ENCODE results near the gene KCNH2. TPM values are rescaled to one million over a fixed set of nuclear protein-coding genes. Genes with fewer than 3 reads are reported as not detected.

KCNH2 gene
- total RNA-seq, 1 experiment from 2014 or later = 1.8 TPM

DNA sequence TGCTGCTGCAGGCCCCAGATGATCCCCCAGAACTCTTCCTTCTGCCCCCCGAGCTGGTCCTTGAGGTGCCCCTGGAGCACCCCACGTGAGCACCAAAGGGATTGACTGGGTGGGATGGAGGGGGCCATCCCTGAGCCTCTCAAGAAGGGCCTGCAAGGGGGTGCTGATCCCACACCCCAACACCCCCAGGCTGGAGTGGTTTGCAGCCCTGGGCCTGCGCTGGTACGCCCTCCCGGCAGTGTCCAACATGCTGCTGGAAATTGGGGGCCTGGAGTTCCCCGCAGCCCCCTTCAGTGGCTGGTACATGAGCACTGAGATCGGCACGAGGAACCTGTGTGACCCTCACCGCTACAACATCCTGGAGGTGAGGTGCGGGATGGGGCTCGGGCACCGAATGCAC, 20.9 kb upstream of the KCNH2 start:
- BruUV-seq (replicated peaks) = no TSS peak
- Histone ChIP-seq H3K9me3 (ENCODE audit: control insufficient read depth, insufficient read depth, low read depth, low read length) (no peaks in the 10 kb centered on the region), H3K4me1 (ENCODE audit: control insufficient read depth, insufficient read depth, low read length) (no peaks in the 10 kb centered on the region; the same call in 1 of the 2 replicates), H3K27me3 (ENCODE audit: control insufficient read depth, insufficient read depth, low read length) (no peaks in the 10 kb centered on the region), H3K36me3 (ENCODE audit: control insufficient read depth, insufficient read depth, low read length) (no peaks in the 10 kb centered on the region), H3K4me3 (ENCODE audit: low read depth in 2 of 2, low read length in 2 of 2) (no peak overlapping the region), H3K27ac (ENCODE audit: low read length) (no peak overlapping the region)
- in situ Hi-C loops (cut with HindIII; ENCODE audit: low pct_unique_long_range_greater_than_20kb, low sequenced_read_pairs) = no loop called here
- TF ChIP-seq TCF7L2 (IDR thresholded peaks at IDR 0.05; ENCODE audit: low read depth, low read length) (no peak), SIN3A (IDR thresholded peaks at IDR 0.05; ENCODE audit: borderline replicate concordance, insufficient read depth, low read depth, low read length) (no peak), POLR2AphosphoS5 (IDR thresholded peaks at IDR 0.05; ENCODE audit: low read depth, low read length) (no peak), REST (IDR thresholded peaks at IDR 0.05; ENCODE audit: insufficient read depth in 1 of 2, low read depth in 2 of 2, low read length in 1 of 2) (no peak)
- TF ChIP-seq, protein P1, sequence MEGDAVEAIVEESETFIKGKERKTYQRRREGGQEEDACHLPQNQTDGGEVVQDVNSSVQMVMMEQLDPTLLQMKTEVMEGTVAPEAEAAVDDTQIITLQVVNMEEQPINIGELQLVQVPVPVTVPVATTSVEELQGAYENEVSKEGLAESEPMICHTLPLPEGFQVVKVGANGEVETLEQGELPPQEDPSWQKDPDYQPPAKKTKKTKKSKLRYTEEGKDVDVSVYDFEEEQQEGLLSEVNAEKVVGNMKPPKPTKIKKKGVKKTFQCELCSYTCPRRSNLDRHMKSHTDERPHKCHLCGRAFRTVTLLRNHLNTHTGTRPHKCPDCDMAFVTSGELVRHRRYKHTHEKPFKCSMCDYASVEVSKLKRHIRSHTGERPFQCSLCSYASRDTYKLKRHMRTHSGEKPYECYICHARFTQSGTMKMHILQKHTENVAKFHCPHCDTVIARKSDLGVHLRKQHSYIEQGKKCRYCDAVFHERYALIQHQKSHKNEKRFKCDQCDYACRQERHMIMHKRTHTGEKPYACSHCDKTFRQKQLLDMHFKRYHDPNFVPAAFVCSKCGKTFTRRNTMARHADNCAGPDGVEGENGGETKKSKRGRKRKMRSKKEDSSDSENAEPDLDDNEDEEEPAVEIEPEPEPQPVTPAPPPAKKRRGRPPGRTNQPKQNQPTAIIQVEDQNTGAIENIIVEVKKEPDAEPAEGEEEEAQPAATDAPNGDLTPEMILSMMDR (IDR thresholded peaks at IDR 0.05) = no peak
- ATAC-seq (no peak), DNase-seq (ENCODE audit: low read depth, low spot score) (no peak)
- ChIA-PET CTCF (interaction anchor here (0.7 to 1.1 kb wide), 2 partner anchors 15 to 20 kb away, joined by 4 to 11 read pairs; no protein-coding TSS in a partner anchor), POLR2A (no interaction called here)
- intact Hi-C loops (cut with micrococcal nuclease; ENCODE audit: unreplicated experiment) = no loop called here

DNA sequence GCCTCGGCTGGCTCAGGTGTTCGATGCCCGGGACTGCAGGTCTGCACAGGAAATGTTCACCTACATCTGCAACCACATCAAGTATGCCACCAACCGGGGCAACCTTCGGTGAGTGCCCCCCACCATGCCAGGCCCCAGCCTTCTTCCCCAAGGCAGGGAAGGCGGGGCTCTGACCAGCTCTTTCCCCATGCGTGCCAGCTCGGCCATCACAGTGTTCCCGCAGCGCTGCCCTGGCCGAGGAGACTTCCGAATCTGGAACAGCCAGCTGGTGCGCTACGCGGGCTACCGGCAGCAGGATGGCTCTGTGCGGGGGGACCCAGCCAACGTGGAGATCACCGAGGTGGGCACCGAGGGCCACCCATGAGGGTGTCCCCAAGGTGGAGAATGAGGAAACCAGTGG, 20.2 kb upstream of the KCNH2 start:
- no peak overlapping the region for H3K4me3 ChIP-seq (ENCODE audit: low read depth in 2 of 2, low read length in 2 of 2)
- intact Hi-C loops (cut with micrococcal nuclease; ENCODE audit: unreplicated experiment) (no loop called here), in situ Hi-C loops (cut with HindIII; ENCODE audit: low pct_unique_long_range_greater_than_20kb, low sequenced_read_pairs) (no loop called here)
- ATAC-seq = no peak
- ChIA-PET CTCF (interaction anchor here (1.1 kb wide), 1 partner anchor 20 kb away, joined by 4 read pairs; no protein-coding TSS in a partner anchor), POLR2A (no interaction called here)
- no peak for TF ChIP-seq POLR2AphosphoS5 (IDR thresholded peaks at IDR 0.05; ENCODE audit: low read depth, low read length)
- TF ChIP-seq TCF7L2 (IDR thresholded peaks at IDR 0.05; ENCODE audit: low read depth, low read length) = no peak
- TF ChIP-seq, protein P1 (IDR thresholded peaks at IDR 0.05) = no peak
- TF ChIP-seq SIN3A (IDR thresholded peaks at IDR 0.05; ENCODE audit: borderline replicate concordance, insufficient read depth, low read depth, low read length) = no peak
- no peak for TF ChIP-seq REST (IDR thresholded peaks at IDR 0.05; ENCODE audit: insufficient read depth in 1 of 2, low read depth in 2 of 2, low read length in 1 of 2)
- DNase-seq (ENCODE audit: low read depth, low spot score) = no peak
- no peak overlapping the region for H3K27ac ChIP-seq (ENCODE audit: low read length)
- H3K36me3 ChIP-seq (ENCODE audit: control insufficient read depth, insufficient read depth, low read length) = no peaks in the 10 kb centered on the region
- H3K27me3 ChIP-seq (ENCODE audit: control insufficient read depth, insufficient read depth, low read length) = no peaks in the 10 kb centered on the region
- H3K9me3 ChIP-seq (ENCODE audit: control insufficient read depth, insufficient read depth, low read depth, low read length) = no peaks in the 10 kb centered on the region
- BruUV-seq (replicated peaks) = no TSS peak
- no peaks in the 10 kb centered on the region; the same call in 1 of the 2 replicates for H3K4me1 ChIP-seq (ENCODE audit: control insufficient read depth, insufficient read depth, low read length)
